ENCODE data around the gene DYNLRB1.
A peak's percentile ranks its signal among the peaks of the same experiment; 100 is the strongest.

DYNLRB1 gene

DNA sequence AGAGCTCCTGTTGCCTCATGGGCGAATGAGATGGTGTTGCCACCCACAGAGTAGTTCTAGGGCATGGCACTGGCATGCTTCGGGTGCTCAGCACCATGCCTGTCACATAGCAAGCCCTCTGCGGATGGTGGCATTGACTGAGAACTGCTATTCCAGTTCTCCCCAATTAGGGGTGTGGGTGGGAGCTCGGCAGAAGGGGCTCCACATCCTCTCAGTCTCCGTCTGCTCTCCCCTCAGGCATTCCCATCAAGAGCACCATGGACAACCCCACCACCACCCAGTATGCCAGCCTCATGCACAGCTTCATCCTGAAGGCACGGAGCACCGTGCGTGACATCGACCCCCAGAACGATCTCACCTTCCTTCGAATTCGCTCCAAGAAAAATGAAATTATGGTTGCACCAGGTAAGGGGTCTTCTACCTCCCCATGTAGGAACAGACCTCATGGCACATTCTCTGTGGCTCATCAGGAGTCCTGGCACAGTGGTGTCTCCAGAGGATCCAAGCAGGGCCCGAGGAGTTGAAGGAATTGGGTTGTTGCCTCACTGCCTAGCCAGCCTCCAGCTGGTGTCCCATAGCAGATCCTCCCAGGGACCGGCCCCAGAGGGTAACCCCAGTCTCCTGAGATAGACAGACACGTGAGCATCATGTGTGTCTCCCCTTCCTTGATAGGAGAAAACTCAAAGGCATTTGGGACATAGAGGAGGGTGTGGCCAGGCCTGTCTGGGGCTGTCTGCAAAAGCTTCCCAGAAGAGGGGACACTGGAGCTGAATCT lies 18.4 kb downstream of the DYNLRB1 start:
- H3K4me3 ChIP-seq (replicated peaks; ENCODE audit: low read depth, low read length), result no peak overlapping the region
- H3K36me3 ChIP-seq (ENCODE audit: control insufficient read depth, insufficient read depth, low read length), result peaks cover 48% of the 10 kb centered on the region
- H3K27me3 ChIP-seq (replicated peaks; ENCODE audit: control insufficient read depth, insufficient read depth, low read length), result no peaks in the 10 kb centered on the region
- no peak for DNase-seq (ENCODE audit: extremely low read depth, insufficient read length)
- TF ChIP-seq CTCF (IDR thresholded peaks at IDR 0.05; ENCODE audit: insufficient read depth, low read length, poor library complexity, severe bottlenecking), result no peak

GRCh38 chr20:34535301-34535840 lies 19.1 kb downstream of the DYNLRB1 start:
- no peak for DNase-seq (ENCODE audit: extremely low read depth, insufficient read length)
- TF ChIP-seq CTCF (IDR thresholded peaks at IDR 0.05; ENCODE audit: insufficient read depth, low read length, poor library complexity, severe bottlenecking), result no peak
- Histone ChIP-seq H3K27me3 (replicated peaks; ENCODE audit: control insufficient read depth, insufficient read depth, low read length) (no peaks in the 10 kb centered on the region), H3K36me3 (ENCODE audit: control insufficient read depth, insufficient read depth, low read length) (peaks cover 42% of the 10 kb centered on the region), H3K4me3 (replicated peaks; ENCODE audit: low read depth, low read length) (no peak overlapping the region)

DNA sequence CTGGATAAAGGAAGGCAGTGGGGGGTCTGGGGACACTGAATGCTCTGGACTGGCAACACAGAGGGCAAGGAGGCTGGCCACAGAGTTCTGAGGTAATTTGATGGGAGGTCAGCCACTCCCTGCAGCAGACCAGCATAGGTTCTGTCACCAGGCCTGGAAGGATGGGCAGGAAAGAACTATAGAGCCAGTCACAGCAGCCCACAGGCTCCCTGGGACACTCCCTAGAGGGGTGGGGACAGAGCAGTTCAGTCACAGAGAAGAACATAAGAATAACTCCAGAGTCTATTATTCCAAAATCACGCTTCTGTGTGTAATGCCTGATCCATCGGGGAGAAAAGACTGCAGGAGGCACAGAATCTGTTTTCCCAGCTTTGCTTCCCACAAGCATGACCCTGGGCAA lies 19.6 kb downstream of the DYNLRB1 start:
- Histone ChIP-seq H3K36me3 (ENCODE audit: control insufficient read depth, insufficient read depth, low read length) (peaks cover 43% of the 10 kb centered on the region), H3K27me3 (replicated peaks; ENCODE audit: control insufficient read depth, insufficient read depth, low read length) (no peaks in the 10 kb centered on the region), H3K4me3 (replicated peaks; ENCODE audit: low read depth, low read length) (no peak overlapping the region)
- TF ChIP-seq CTCF (IDR thresholded peaks at IDR 0.05; ENCODE audit: insufficient read depth, low read length, poor library complexity, severe bottlenecking), result no peak
- DNase-seq (ENCODE audit: extremely low read depth, insufficient read length), result no peak

- no peak overlapping the region for H3K4me3 ChIP-seq (replicated peaks; ENCODE audit: low read depth, low read length)
- TF ChIP-seq CTCF (IDR thresholded peaks at IDR 0.05; ENCODE audit: insufficient read depth, low read length, poor library complexity, severe bottlenecking), result peak; percentile 66
- DNase-seq (ENCODE audit: extremely low read depth, insufficient read length), result no peak
- peaks cover 41% of the 10 kb centered on the region for H3K36me3 ChIP-seq (ENCODE audit: control insufficient read depth, insufficient read depth, low read length)
- H3K27me3 ChIP-seq (replicated peaks; ENCODE audit: control insufficient read depth, insufficient read depth, low read length), result no peaks in the 10 kb centered on the region
Observed at GRCh38 chr20:34536798-34537394, 20.7 kb downstream of the DYNLRB1 start.

GRCh38 chr20:34537651-34538050 lies 21.4 kb downstream of the DYNLRB1 start:
- no peak for TF ChIP-seq CTCF (IDR thresholded peaks at IDR 0.05; ENCODE audit: insufficient read depth, low read length, poor library complexity, severe bottlenecking)
- Histone ChIP-seq H3K27me3 (replicated peaks; ENCODE audit: control insufficient read depth, insufficient read depth, low read length) (no peaks in the 10 kb centered on the region), H3K4me3 (replicated peaks; ENCODE audit: low read depth, low read length) (no peak overlapping the region), H3K36me3 (ENCODE audit: control insufficient read depth, insufficient read depth, low read length) (peaks cover 35% of the 10 kb centered on the region)
- DNase-seq (ENCODE audit: extremely low read depth, insufficient read length), result no peak
